HEK293 (cell line): ENCODE measurements around the gene SLIT2.

Source experiments
- BCL11A ChIP-seq: fragments of 450-650 bp; formaldehyde crosslinking; IDR thresholded peaks from 2 replicates; pipeline ENCODE4 v1.5.1; 2016; ENCODE audit warnings: low read depth, missing biosample characterization, missing genetic modification characterization
- FEZF1 ChIP-seq: fragments of 450-650 bp; formaldehyde crosslinking; IDR thresholded peaks from 2 replicates; pipeline ENCODE4 v1.5.1; 2016; ENCODE audit warnings: missing biosample characterization, missing genetic modification characterization
- GLIS1 ChIP-seq: fragments of 450-650 bp; formaldehyde crosslinking; IDR thresholded peaks from 2 replicates; pipeline ENCODE4 v1.5.1; 2016; ENCODE audit warnings: missing biosample characterization, missing genetic modification characterization
- HOXC10 ChIP-seq: sonication (generic); formaldehyde crosslinking; IDR thresholded peaks from 2 replicates; pipeline ENCODE4 v1.8.1; 2023; ENCODE audit warnings: mild to moderate bottlenecking, missing genetic modification reagents
- OVOL3 ChIP-seq: fragments of 450-650 bp; formaldehyde crosslinking; IDR thresholded peaks from 2 replicates; pipeline ENCODE4 v1.5.1; 2016; ENCODE audit warnings: missing biosample characterization, missing genetic modification characterization
- TCF7L2 ChIP-seq: IDR thresholded peaks from 2 replicates; pipeline ENCODE4 v1.6.1; 2011; ENCODE audit warnings: low read depth, mild to moderate bottlenecking, inconsistent platforms, low read length, moderate library complexity, borderline replicate concordance
- ZBTB21 ChIP-seq: fragments of 450-650 bp; formaldehyde crosslinking; IDR thresholded peaks from 2 replicates; pipeline ENCODE4 v1.5.1; 2017; ENCODE audit warnings: missing biosample characterization, missing genetic modification characterization
- ZBTB26 ChIP-seq: fragments of 450-650 bp; formaldehyde crosslinking; optimal IDR thresholded peaks from 2 replicates; pipeline ENCODE3; 2016; ENCODE audit warnings: missing biosample characterization, mild to moderate bottlenecking, missing genetic modification characterization
- ZNF174 ChIP-seq: fragments of 450-650 bp; formaldehyde crosslinking; IDR thresholded peaks from 2 replicates; pipeline ENCODE4 v1.5.0; 2017; ENCODE audit warnings: missing biosample characterization, mild to moderate bottlenecking, missing genetic modification characterization
- ZNF394 ChIP-seq: fragments of 450-650 bp; formaldehyde crosslinking; IDR thresholded peaks from 2 replicates; pipeline ENCODE4 v1.5.1; 2016; ENCODE audit warnings: missing biosample characterization, missing genetic modification characterization, mild to moderate bottlenecking, moderate library complexity, borderline replicate concordance
- ZNF513 ChIP-seq: fragments of 450-650 bp; IDR thresholded peaks from 2 replicates; pipeline ENCODE4 v1.5.1; 2018; ENCODE audit warnings: missing biosample characterization, missing genetic modification characterization
- ZNF623 ChIP-seq: fragments of 450-650 bp; formaldehyde crosslinking; IDR thresholded peaks from 2 replicates; pipeline ENCODE4 v1.5.1; 2016; ENCODE audit warnings: missing biosample characterization, missing genetic modification characterization
- ZNF645 ChIP-seq: fragments of 450-650 bp; formaldehyde crosslinking; IDR thresholded peaks from 2 replicates; pipeline ENCODE4; 2016; ENCODE audit warnings: missing biosample characterization, missing genetic modification characterization
- ZNF658 ChIP-seq: fragments of 450-650 bp; formaldehyde crosslinking; IDR thresholded peaks from 2 replicates; pipeline ENCODE4; 2016; ENCODE audit warnings: missing biosample characterization, missing genetic modification characterization
- ZNF843 ChIP-seq: fragments of 450-650 bp; formaldehyde crosslinking; IDR thresholded peaks from 2 replicates; pipeline ENCODE4 v1.5.1; 2016; ENCODE audit warnings: missing biosample characterization, missing genetic modification characterization
- ZSCAN18 ChIP-seq: fragments of 450-650 bp; formaldehyde crosslinking; IDR thresholded peaks from 2 replicates; pipeline ENCODE4 v1.5.1; 2016; ENCODE audit warnings: missing biosample characterization, missing genetic modification characterization
- TF ChIP-seq, protein P1 (sequence below): IDR thresholded peaks from 2 replicates; pipeline ENCODE4 v1.6.1; 2011; ENCODE audit warnings: mild to moderate bottlenecking, low read depth, low read length, borderline replicate concordance
- TF ChIP-seq, protein P2 (sequence below): fragments of 450-650 bp; formaldehyde crosslinking; IDR thresholded peaks from 2 replicates; pipeline ENCODE4 v1.5.1; 2017; ENCODE audit warnings: missing biosample characterization, missing genetic modification characterization

SLIT2 gene

DNA sequence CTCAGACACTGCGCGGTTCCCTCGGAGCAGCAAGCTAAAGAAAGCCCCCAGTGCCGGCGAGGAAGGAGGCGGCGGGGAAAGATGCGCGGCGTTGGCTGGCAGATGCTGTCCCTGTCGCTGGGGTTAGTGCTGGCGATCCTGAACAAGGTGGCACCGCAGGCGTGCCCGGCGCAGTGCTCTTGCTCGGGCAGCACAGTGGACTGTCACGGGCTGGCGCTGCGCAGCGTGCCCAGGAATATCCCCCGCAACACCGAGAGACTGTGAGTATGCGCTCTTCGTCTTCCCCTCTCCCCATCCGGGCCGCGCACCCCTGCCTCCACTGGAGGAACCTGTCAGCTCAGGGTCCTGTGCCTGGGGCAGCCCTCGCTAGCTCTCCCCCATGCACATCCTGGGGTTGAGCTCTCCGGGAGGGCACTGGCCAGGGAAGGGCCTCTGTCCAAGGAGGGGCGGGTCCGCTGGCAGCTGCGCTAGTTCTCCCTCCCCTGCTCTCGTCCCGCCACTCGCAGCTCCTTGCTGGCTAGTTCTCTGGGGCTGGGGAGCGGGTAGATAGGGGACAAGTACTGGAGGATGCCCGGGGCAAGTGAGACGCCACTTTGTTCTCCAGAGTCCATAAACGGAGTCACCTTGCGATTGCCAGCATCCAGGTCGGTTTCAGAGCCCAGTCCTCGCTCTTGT, 2.2 kb downstream of the SLIT2 start (continued):
- TF ChIP-seq, protein P1, sequence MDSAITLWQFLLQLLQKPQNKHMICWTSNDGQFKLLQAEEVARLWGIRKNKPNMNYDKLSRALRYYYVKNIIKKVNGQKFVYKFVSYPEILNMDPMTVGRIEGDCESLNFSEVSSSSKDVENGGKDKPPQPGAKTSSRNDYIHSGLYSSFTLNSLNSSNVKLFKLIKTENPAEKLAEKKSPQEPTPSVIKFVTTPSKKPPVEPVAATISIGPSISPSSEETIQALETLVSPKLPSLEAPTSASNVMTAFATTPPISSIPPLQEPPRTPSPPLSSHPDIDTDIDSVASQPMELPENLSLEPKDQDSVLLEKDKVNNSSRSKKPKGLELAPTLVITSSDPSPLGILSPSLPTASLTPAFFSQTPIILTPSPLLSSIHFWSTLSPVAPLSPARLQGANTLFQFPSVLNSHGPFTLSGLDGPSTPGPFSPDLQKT, result no peak
- TF ChIP-seq ZBTB26 (tag by site-specific recombination) (peak; percentile 18), ZNF623 (tag by site-specific recombination) (no peak), TCF7L2 (no peak), ZNF658 (tag by site-specific recombination) (no peak), ZBTB21 (tag by site-specific recombination) (no peak), ZSCAN18 (no peak), ZNF843 (tag by site-specific recombination) (no peak), OVOL3 (no peak), ZNF645 (0 out of 2 replicates have a peak, but pooled peaks have one; percentile 59), FEZF1 (no peak), ZNF174 (no peak), GLIS1 (tag by site-specific recombination) (peak; percentile 68; the same call in 1 of the 2 replicates), HOXC10 (no peak), ZNF513 (no peak), ZNF394 (tag by site-specific recombination) (no peak), BCL11A (tag by site-specific recombination) (no peak)
- TF ChIP-seq, protein P2, sequence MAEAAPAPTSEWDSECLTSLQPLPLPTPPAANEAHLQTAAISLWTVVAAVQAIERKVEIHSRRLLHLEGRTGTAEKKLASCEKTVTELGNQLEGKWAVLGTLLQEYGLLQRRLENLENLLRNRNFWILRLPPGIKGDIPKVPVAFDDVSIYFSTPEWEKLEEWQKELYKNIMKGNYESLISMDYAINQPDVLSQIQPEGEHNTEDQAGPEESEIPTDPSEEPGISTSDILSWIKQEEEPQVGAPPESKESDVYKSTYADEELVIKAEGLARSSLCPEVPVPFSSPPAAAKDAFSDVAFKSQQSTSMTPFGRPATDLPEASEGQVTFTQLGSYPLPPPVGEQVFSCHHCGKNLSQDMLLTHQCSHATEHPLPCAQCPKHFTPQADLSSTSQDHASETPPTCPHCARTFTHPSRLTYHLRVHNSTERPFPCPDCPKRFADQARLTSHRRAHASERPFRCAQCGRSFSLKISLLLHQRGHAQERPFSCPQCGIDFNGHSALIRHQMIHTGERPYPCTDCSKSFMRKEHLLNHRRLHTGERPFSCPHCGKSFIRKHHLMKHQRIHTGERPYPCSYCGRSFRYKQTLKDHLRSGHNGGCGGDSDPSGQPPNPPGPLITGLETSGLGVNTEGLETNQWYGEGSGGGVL (tag by site-specific recombination), result peak; percentile 33; the same call in 1 of the 2 replicates
